Non-pigmented ciliary epithelial cell (primary cell): ENCODE data around the gene TNFAIP1.

Source experiments
- DNase-seq: peaks from one replicate; pipeline ENCODE4 v3.0.0-alpha.2; 2010; ENCODE audit warnings: low read depth

TNFAIP1 gene

GRCh38 chr17:28371245-28372202, 36.0 kb downstream of the TNFAIP1 start, which contains the start of gene SARM1:
TSS of gene SARM1 (plus strand) at chr17:28371694. CDS start at chr17:28372033, 339 bp downstream.
- DNase-seq = peak; percentile 45

DNA sequence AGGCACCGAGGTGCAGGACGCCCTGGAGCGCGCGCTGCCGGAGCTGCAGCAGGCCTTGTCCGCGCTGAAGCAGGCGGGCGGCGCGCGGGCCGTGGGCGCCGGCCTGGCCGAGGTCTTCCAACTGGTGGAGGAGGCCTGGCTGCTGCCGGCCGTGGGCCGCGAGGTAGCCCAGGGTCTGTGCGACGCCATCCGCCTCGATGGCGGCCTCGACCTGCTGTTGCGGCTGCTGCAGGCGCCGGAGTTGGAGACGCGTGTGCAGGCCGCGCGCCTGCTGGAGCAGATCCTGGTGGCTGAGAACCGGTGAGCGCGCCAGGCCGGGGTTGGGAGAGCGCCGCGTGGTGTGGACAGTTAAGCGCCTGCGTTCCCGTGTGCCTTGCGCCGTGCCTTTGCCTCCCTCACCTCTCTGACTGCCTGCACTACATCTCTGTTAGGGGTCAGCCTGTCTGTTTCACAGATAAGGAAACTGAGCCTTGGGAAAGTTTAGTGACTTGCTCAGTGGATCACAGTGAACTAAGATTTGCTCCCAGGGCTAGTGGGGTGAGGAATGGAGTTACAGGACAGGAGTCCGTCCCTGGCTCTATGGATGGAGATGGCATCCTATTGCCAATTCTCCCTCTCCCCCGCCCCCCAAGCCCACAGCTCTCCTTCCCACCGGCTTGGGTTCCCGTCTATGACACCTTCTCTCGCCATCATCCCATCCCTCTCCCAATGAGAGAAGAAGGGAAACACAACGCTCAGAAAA, 36.8 kb downstream of the TNFAIP1 start:
- DNase-seq = no peak

DNA sequence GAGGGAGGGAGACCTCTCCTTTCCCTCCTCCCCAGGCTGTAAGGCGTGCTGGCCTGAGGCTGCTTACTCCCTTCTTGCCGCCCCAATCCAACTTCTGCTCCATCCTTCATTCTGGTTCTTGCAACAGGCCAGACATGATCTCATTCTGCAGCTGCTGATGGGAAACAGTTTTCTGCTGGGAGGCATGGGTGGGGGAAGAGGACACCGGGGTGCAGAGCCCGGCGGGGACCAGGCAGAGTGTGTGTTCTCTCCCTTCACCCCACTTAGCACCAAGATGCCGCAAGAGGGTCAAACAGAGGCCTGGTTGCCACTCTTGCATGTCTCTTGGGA, 37.3 kb downstream of the TNFAIP1 start:
- DNase-seq = no peak

GRCh38 chr17:28379814-28380801, 44.5 kb downstream of the TNFAIP1 start:
- DNase-seq = peak; percentile 28

DNA sequence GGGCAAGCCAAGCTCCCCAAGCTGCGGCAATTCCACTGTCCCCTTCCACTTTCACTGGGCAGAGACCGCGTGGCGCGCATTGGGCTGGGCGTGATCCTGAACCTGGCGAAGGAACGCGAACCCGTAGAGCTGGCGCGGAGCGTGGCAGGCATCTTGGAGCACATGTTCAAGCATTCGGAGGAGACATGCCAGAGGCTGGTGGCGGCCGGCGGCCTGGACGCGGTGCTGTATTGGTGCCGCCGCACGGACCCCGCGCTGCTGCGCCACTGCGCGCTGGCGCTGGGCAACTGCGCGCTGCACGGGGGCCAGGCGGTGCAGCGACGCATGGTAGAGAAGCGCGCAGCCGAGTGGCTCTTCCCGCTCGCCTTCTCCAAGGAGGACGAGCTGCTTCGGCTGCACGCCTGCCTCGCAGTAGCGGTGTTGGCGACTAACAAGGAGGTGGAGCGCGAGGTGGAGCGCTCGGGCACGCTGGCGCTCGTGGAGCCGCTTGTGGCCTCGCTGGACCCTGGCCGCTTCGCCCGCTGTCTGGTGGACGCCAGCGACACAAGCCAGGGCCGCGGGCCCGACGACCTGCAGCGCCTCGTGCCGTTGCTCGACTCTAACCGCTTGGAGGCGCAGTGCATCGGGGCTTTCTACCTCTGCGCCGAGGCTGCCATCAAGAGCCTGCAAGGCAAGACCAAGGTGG, 45.7 kb downstream of the TNFAIP1 start:
- DNase-seq = no peak

GRCh38 chr17:28384281-28385036, 48.9 kb downstream of the TNFAIP1 start:
- DNase-seq = no peak

DNA sequence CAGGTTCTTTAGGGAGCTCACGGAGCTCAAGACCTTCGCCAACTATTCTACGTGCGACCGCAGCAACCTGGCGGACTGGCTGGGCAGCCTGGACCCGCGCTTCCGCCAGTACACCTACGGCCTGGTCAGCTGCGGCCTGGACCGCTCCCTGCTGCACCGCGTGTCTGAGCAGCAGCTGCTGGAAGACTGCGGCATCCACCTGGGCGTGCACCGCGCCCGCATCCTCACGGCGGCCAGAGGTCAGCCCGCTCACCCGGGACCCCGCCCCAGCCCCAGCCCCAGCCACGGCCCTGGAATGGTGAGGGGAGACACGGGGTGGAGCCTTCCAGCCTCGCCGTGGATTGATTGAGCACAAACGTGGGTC, 49.5 kb downstream of the TNFAIP1 start:
- no peak for DNase-seq

DNA sequence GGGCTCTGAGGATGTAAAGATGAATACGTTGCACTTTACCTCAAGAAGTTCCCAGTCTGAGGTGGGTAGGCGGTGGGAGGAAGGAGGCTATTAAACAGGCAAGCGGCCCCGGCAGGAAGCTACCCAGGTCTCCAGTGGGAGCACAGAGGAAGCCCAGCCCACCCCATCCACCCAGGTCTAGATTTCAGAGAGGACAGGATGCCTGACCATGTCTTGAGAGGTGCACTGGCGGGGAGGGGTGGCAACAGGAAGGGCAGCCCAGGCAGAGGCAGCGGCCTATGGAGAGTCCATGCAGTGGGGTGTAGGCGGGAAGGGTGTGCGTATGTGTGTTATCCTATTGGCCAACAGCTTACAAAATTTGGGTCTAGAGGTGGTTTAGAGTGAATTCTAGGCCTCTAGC, 49.8 kb downstream of the TNFAIP1 start:
- DNase-seq = no peak

- DNase-seq = no peak
Measured at GRCh38 chr17:28386391-28386790, 50.8 kb downstream of the TNFAIP1 start.

GRCh38 chr17:28388106-28388505, 52.5 kb downstream of the TNFAIP1 start:
- DNase-seq = no peak

DNA sequence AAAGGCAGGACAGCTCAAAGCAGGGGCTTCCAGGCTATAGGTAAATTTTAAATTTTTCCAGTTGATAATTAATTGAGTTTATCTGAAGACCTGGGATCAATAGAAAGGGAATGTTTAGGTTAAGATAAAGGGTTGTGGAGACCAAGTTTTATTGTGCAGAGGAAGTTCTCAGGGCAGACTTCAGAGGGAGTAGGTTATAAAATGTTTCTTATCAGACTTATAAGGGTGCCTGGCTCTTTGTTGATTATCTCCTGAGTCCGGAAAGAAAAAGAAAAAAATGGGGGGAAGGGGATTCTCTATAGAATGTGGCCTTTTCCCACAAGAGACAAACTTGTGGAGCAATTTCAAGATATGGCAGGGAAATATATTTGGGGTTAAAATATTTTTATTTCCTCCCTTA, 54.6 kb downstream of the TNFAIP1 start:
- no peak for DNase-seq

GRCh38 chr17:28390563-28390962, 55.0 kb downstream of the TNFAIP1 start:
- no peak for DNase-seq

GRCh38 chr17:28390984-28391383, 55.4 kb downstream of the TNFAIP1 start:
- no peak for DNase-seq

DNA sequence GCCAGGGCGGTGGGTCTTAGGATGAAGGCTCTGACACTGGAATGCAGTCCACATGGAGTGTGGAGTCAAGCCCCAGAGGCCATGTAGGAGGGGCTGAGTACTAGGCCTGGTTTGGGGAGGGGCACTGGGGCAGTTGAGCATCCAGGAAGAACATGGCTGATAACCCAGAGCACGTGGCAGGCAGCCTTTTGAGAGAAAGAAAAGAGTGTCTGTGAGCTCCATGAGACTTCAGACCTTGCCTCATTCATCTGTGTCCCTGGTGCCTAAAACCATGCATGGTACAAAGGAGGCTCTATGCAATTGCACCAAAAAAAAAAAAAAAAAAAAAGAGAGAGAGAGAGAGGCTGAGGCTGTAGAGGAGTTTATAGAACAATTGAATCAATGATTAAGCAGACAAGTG, 55.8 kb downstream of the TNFAIP1 start:
- no peak for DNase-seq

- DNase-seq = no peak
Measured at GRCh38 chr17:28392491-28392890, 56.9 kb downstream of the TNFAIP1 start.

GRCh38 chr17:28394337-28395116, 59.0 kb downstream of the TNFAIP1 start:
- DNase-seq = no peak

DNA sequence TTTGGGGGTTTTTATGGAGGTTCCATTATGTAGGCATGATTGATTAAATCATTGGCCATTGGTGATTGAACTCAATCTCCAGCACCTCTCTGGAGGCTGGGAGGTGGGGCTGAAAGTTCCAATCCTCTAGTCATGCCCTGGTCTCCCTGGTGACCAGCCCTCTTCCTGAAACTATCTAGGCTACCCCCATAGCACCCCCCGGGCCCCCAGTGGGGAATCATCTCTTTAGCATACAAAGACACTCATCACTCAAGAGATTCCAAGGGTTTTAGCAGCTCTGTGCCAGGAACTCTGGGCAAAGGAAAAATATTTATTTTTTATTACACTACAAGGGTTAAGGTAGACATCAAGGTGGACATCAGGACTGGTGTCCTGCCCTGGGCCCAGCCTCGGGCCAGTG, 59.9 kb downstream of the TNFAIP1 start:
- DNase-seq = no peak

DNA sequence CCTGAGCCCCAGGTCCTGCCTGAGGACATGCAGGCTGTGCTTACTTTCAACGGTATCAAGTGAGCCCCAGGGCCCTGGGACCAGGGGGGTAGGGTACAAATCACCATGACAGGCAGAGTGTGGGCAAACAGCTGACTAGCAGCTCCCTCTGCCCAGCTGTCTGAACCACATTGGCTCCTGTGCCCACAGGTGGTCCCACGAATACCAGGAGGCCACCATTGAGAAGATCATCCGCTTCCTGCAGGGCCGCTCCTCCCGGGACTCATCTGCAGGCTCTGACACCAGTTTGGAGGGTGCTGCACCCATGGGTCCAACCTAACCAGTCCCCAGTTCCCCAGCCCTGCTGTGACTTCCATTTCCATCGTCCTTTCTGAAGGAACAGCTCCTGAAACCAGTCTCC, 60.4 kb downstream of the TNFAIP1 start:
- no peak for DNase-seq
